Right lobe of liver (tissue), 6 donors: Measurements from ENCODE around the gene METTL27. TPM values are rescaled to one million over a fixed set of nuclear protein-coding genes. Genes with fewer than 3 reads are reported as not detected.

ENCODE experiments used
- ATAC-seq, 4 donors: fragments of 200-7000 bp; cut with Tn5 transposase; one replicate each; pipeline ENCODE4 v1.9.1; 2020; ENCODE audit warnings: mild to moderate bottlenecking in 4 of 4, moderate library complexity in 4 of 4
- DNase-seq, 3 donors: peaks; one replicate each; pipeline ENCODE4 v3.0.0-alpha.2; 2020
- H3K27ac ChIP-seq, 3 donors: fragments of 200-600 bp; one replicate each; pipeline ENCODE4 v1.8.0; 2022
- H3K27me3 ChIP-seq, 2 donors: fragments of 200-600 bp; one replicate each; pipeline ENCODE4 v1.8.0; 2022
- H3K36me3 ChIP-seq, 4 donors: fragments of 200-600 bp; sonication (generic) in 1 of 4; one replicate each; pipeline versions ENCODE4 v1.5.1 to v1.8.0; 2017 to 2022; ENCODE audit warnings: control low read depth in 1 of 4
- H3K4me1 ChIP-seq, 4 donors: fragments of 200-600 bp; sonication (generic) in 1 of 4; one replicate each; pipeline versions ENCODE4 v1.5.1 to v1.8.0; 2017 to 2022; ENCODE audit warnings: control low read depth in 1 of 4
- H3K4me3 ChIP-seq, 3 donors: fragments of 200-600 bp; one replicate each; pipeline ENCODE4 v1.8.0; 2022
- H3K9me3 ChIP-seq, 4 donors: fragments of 200-600 bp; sonication (generic) in 1 of 4; one replicate each; pipeline versions ENCODE4 v1.5.1 to v1.8.0; 2017 to 2022; ENCODE audit warnings: control low read depth in 1 of 4
- POLR2A ChIP-seq: fragments of 450-650 bp; IDR thresholded peaks from one replicate; pipeline ENCODE4 v1.6.1; 2017; ENCODE audit warnings: antibody characterized with exemption, mild to moderate bottlenecking
- WGBS: methylation state at CpG from one replicate; pipeline ENCODE4 v1.1.6; 2018; ENCODE audit warnings: low coverage, low lambda C conversion rate; ENCODE audit not compliant: insufficient coverage; ENCODE audit errors: missing lambda C conversion rate; 5-methylcytosine and 5-hydroxymethylcytosine counted together
- intact Hi-C, 2 donors: fragments of 100-400 bp; cut with DNase I; formaldehyde crosslinking; loops; one replicate each; pipeline versions ENCODE4 v1.11.2 to v1.14.1; 2022
- total RNA-seq, 6 experiments: library from RNA; depleted of rRNA in 2 of 6; stranded (reverse); fragments of >200 nt in 2 of 6; fragmentation: NEBNext Ultra II Directional in 3 of 6; extraction: Animal tissue kit (Norgen Biotek cat#: 25700) in 3 of 6; gene quantifications; one replicate each; pipeline versions ENCODE4 v1.1.0 to v1.2.4, GENCODE V29; 2016 to 2023
- TF ChIP-seq, protein P1 (sequence below), 4 donors: fragments of 200-600 bp in 3 of 4; fragments of 450-650 bp in 1 of 4; IDR thresholded peaks; one replicate each; pipeline versions ENCODE4 v1.5.1 to v1.8.0; 2016 to 2022; ENCODE audit warnings: antibody characterized with exemption in 4 of 4, mild to moderate bottlenecking in 2 of 4
- donor health status: DM: no; HTN: yes; CAD: no.
- donor health status: DM: no; HTN: no; CAD: no.
- donor health status: DM: no; HTN: no; CAD: no.
- donor health status: DM: no; HTN: yes; CAD: no.
- donor health status: DM: no; HTN: yes; CAD: no.

The METTL27 gene
- total RNA-seq, 6 experiments from 2014 or later, result 0.49 to 1.4 (median 1.0) TPM

- no peaks in the 10 kb centered on the region for H3K9me3 ChIP-seq
- DNase-seq, result no peak
- no peak overlapping the region for H3K4me3 ChIP-seq
- 67% methylated on average over 3 of the region's 5 CpGs for WGBS
- TF ChIP-seq, protein P1, sequence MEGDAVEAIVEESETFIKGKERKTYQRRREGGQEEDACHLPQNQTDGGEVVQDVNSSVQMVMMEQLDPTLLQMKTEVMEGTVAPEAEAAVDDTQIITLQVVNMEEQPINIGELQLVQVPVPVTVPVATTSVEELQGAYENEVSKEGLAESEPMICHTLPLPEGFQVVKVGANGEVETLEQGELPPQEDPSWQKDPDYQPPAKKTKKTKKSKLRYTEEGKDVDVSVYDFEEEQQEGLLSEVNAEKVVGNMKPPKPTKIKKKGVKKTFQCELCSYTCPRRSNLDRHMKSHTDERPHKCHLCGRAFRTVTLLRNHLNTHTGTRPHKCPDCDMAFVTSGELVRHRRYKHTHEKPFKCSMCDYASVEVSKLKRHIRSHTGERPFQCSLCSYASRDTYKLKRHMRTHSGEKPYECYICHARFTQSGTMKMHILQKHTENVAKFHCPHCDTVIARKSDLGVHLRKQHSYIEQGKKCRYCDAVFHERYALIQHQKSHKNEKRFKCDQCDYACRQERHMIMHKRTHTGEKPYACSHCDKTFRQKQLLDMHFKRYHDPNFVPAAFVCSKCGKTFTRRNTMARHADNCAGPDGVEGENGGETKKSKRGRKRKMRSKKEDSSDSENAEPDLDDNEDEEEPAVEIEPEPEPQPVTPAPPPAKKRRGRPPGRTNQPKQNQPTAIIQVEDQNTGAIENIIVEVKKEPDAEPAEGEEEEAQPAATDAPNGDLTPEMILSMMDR (IDR thresholded peaks at IDR 0.05), result no peak
- no peak for TF ChIP-seq POLR2A
- intact Hi-C loops, result no loop called here
- no peaks in the 10 kb centered on the region for H3K36me3 ChIP-seq
- H3K4me1 ChIP-seq, result peaks cover 0 to 8% (median 2%) of the 10 kb centered on the region in 4 donors
- no peak for ATAC-seq
- no peaks in the 10 kb centered on the region for H3K27me3 ChIP-seq
- H3K27ac ChIP-seq, result no peak overlapping the region
These were observed 13.3 kb downstream of the METTL27 start for GRCh38 chr7:73828972-73829371.

GRCh38 chr7:73828107-73828803 is 14.1 kb downstream of the METTL27 start:
- H3K36me3 ChIP-seq, result no peaks in the 10 kb centered on the region
- 75% methylated on average over 12 of the region's 14 CpGs for WGBS

DNA sequence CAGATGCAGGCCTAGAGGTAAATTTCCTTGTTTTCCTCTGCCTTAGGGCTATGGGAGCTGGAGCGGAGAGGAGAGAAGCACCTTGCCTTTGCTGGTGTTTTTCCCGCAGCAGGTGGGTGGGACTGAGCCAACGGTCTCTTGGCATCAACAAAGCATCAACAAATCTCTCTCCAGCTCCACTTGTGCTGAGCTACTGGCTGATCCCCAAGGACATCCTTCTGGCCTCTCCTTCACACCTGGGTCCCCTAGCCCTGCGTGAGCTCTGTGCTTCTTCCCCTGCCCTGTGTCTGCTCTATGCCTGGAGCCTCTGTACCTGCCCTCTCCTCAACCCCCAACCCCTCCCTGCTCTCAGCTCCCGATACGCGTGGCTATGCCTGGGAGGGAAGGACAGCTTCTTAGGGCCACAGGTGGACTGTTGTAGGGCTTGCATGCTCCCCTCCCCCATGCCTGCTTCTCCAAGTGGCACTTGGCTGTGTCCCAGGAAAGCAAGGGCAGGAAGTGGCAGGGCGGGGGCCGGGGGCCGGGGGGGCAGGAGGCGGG is 14.7 kb downstream of the METTL27 start:
- Histone ChIP-seq H3K27ac (no peak overlapping the region), H3K4me1 (peaks cover 0 to 8% (median 2%) of the 10 kb centered on the region in 4 donors), H3K36me3 (no peaks in the 10 kb centered on the region), H3K4me3 (no peak overlapping the region), H3K27me3 (no peaks in the 10 kb centered on the region), H3K9me3 (no peaks in the 10 kb centered on the region)
- peak; percentile 24 to 48 (median 34) for ATAC-seq
- TF ChIP-seq, protein P1 (IDR thresholded peaks at IDR 0.05), result no peak
- no peak for TF ChIP-seq POLR2A
- intact Hi-C loops, result no loop called here
- WGBS, result 25% methylated on average over 6 of the region's 11 CpGs
- DNase-seq, result no peak

More at GRCh38 chr7:73828107-73828803, 14.1 kb downstream of the METTL27 start:
- peak; percentile 8 to 75 (median 28) for ATAC-seq
- DNase-seq, result no peak
- H3K4me1 ChIP-seq, result peaks cover 0 to 8% (median 2%) of the 10 kb centered on the region in 4 donors
- TF ChIP-seq, protein P1 (IDR thresholded peaks at IDR 0.05), result no peak
- no peak for TF ChIP-seq POLR2A
- no peak overlapping the region for H3K4me3 ChIP-seq
- no peaks in the 10 kb centered on the region for H3K9me3 ChIP-seq
- no peaks in the 10 kb centered on the region for H3K27me3 ChIP-seq
- intact Hi-C loops, result no loop called here
- no peak overlapping the region for H3K27ac ChIP-seq

DNA sequence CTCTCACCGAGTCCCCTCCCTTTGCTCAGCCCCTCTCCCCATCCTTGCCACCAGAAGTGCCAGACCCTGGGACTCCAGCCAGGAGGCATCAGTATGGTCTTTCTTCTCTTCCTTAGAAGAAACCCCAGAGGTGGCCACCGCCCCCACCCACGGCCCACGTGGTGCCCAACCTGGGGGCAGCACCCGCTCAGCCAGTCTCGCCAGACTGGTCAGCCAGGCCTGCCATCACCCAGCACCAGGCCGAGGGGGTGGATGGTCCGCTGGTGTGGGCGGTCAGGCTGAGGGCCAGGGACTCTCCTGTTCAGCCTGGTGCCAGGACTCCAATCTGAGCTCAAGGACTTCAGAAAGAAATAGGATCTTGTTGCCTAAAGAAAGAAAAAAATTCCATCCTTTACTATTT is 17.3 kb downstream of the METTL27 start:
- DNase-seq, result peak in 2 of 3 donors; percentile 20 to 59
- 89% methylated on average over 1 of the region's 9 CpGs for WGBS
- intact Hi-C loops, result no loop called here

More for the DNA sequence above, 17.3 kb downstream of the METTL27 start:
- no peak for TF ChIP-seq POLR2A
- TF ChIP-seq, protein P1 (IDR thresholded peaks at IDR 0.05), result no peak
- Histone ChIP-seq H3K36me3 (no peaks in the 10 kb centered on the region), H3K4me1 (peaks cover 0 to 8% (median 2%) of the 10 kb centered on the region in 4 donors), H3K9me3 (no peaks in the 10 kb centered on the region), H3K4me3 (no peak overlapping the region), H3K27ac (no peak overlapping the region), H3K27me3 (no peaks in the 10 kb centered on the region)
- no peak for ATAC-seq
